ENCODE data around the gene PCDHGB5.

- TF ChIP-seq CTCF (IDR thresholded peaks at IDR 0.05 in 4 of 5, conservative IDR thresholded peaks at IDR 0.05 in 1 of 5) = no peak
- no peak for TF ChIP-seq POLR2A (IDR thresholded peaks at IDR 0.05)
These were observed 31.5 kb upstream of the PCDHGB5 start for GRCh38 chr5:141366016-141366896.

All from gastrocnemius medialis (tissue), 4 donors.